DMS53 treated with DMSO at 0.1 percent for 48 hours (cell line): ENCODE results near the gene RAI1.

ENCODE experiments used
- DNase-seq: peaks from one replicate; lab custom pipeline; 2025; ENCODE audit not compliant: unreplicated experiment; lab: John Stamatoyannopoulos, UW

RAI1 gene

GRCh38 chr17:17812211-17813054, 131.2 kb downstream of the RAI1 start:
- peak; percentile 14 for DNase-seq

- no peak for DNase-seq
Measured at GRCh38 chr17:17813055-17813724, 131.9 kb downstream of the RAI1 start.

DNA sequence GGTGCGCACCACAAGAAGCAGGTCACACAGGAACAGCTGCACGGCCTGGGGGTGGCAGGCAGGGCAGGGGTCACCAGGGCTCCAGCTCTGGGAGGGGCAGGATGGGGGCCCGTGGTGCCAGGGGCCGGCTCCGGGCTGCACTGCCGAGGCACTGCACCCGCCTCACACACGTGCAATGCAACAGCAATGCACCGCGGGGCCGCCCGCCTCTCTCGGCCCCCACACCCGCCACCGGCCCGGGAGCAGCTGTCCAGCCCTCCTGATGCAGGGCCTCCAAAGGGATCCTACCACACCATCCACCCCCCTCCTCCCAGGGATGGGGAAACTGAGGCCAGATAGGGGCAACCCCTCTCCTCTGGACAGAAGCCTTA, 132.5 kb downstream of the RAI1 start:
- no peak for DNase-seq

DNA sequence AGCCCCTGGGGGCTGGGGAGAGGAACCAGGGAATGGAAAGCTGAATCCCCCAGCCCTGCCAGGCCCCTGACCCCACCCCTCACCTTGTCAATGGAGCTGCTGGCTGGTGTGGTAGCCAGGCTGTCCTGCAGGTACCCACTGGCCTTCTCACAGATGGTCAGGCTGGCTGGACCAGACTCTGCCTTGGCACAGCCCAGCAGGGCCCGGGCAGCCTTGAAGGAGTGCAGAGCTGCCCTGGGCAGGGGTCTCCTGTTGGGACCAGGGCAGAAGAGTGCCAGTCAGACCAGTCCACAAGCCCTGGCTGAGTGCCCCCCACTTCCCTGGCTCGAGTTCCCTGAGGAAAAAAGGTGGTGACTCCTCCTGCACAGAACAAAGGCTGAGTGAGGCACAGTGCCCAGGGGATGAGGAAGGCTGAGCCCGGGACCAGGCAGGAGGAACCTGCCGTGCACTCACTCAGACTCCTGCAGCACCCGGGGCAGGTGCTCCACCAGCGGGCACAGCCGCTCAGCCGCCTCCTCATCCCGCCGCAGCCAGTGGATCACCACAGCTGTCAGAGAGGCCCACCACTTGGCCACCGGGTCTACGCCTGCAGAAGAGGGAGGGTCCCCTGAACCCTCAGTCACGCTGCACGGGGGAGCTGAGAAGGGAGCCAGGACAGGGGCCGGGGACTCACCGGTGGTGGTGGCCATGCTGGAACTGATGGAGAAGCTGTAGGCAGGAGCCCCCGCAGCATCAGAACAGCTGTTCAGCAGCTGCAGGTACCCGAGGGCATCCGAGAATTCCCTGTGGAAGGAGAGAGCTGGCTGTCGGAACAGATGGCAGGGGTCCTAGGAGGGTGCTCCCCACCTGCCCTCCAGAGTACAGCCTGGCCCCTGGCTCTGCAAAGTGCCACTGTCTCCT, 133.2 kb downstream of the RAI1 start:
- DNase-seq = no peak

- DNase-seq = no peak
Measured at GRCh38 chr17:17815062-17815406, 133.8 kb downstream of the RAI1 start.

GRCh38 chr17:17815436-17816200, 134.4 kb downstream of the RAI1 start:
- no peak for DNase-seq

- DNase-seq = no peak
Measured at GRCh38 chr17:17816240-17816814, 135.1 kb downstream of the RAI1 start.

GRCh38 chr17:17816831-17817551, 135.7 kb downstream of the RAI1 start:
- no peak for DNase-seq

- no peak for DNase-seq
Measured at GRCh38 chr17:17817552-17817947, 136.3 kb downstream of the RAI1 start.

GRCh38 chr17:17818088-17818526, 136.8 kb downstream of the RAI1 start:
- no peak for DNase-seq

GRCh38 chr17:17819111-17819510, 137.9 kb downstream of the RAI1 start:
- DNase-seq = no peak

DNA sequence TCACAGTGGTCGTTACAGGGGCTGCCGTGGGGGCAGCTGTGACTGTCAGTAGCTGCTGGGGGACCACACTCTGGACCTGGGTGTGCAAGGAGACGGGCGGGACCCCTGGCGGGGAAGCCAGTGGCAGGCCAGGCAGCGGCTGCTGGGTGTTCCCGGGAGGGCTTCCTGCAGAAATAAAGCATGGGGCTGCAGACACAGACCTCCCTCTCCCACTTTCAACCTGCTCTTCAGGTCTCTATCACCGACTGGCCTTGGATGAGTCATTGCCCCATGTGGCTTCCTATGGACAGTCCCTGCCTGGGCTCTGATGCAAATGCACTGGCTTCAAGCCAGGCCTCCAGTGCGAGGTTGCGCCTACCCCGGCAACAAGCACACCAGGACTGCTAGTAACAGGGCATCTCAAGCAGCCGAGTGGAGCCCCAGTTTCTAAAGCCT, 138.3 kb downstream of the RAI1 start:
- DNase-seq = peak; percentile 70

GRCh38 chr17:17820046-17820445, 138.8 kb downstream of the RAI1 start:
- no peak for DNase-seq

DNA sequence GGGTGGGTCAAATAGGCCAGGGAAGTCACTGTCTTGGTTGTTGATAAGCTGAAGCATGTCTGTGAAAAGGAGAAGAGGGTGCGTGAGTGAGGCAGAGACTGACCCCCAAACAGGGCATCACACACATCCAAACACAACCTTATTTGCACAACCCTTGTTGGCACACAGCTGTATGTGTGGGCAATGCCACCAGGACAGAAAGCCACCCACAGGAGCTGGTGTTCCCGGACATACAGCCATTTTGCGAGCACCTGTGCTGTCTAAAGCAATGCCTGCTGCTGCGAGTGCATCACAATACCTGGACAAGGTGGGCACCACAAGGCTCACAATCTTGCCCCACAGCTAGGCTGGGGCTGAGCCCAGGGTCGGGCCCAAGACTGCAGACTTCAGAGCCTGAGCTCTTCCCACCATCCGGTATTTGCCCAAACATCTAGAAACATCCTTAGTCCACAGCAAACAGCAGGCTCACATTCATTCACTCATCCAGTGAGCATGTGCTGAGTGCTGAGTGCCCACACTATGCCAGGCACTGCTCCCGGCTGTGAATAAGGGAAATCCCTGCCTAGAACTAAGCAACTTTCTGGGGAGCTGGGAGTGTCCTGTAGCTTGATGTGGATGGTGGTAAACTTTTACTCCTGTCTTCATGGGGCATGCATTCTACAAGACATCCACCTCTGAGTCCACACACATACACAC, 139.4 kb downstream of the RAI1 start:
- no peak for DNase-seq

DNA sequence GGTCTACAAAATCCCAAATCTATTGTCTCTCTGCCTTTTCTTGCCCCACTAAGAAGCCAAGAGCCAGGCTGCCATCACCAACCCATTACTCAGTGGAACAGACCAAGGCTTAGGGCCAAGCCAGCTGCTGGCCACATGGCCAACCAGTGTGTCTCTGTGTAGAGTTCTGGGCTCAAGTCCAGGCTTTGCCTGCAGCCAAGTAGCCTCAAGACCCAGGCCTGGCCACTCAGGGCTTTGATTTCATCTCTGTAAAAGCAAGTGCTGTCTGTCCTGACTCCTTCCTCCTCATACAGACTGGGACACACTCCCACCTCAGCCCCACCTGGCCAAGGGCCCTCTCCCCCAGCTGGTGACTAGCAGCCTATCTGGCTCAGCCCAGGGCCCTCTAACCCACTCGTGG, 140.9 kb downstream of the RAI1 start:
- DNase-seq = no peak

GRCh38 chr17:17822616-17823015, 141.4 kb downstream of the RAI1 start:
- no peak for DNase-seq

GRCh38 chr17:17823433-17824118, 142.3 kb downstream of the RAI1 start:
- DNase-seq = peak; percentile 53

DNA sequence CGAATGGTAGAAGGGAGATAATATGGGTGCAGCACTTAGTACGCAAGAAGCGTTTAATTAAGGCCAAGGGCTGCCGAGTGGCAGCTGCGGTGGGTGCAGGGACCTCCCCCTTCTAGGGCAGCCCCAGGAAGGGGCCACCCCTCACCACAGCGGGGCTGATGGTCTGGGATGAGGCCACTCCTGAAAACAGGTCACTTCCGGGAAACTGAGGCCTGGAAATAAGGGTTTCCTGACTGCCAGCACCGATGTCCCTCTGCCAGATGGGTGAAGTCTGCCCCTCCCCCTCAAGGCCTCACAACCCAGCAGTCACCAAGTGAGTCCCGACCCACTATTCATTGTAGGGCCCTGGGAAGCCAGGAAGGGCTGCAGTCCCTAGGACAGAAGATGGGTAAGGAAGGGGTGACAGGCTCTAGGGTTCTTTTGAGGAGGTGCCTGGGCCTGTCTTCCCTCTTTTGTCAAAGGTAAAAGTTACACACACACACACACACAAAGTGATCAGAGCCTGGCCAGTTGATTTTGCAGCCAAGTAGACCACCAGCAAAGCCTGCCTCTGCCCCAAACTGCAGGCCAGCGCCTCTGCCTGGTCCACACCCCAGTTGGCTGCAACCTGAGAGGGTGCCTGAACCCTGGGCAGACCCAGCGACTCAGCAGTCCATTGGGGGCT, 143.0 kb downstream of the RAI1 start:
- no peak for DNase-seq
